HEK293 (cell line): ENCODE data around the gene CKB.

Experiments
- FEZF1 ChIP-seq: fragments of 450-650 bp; formaldehyde crosslinking; IDR thresholded peaks from 2 replicates; pipeline ENCODE4 v1.5.1; 2016; ENCODE audit warnings: missing biosample characterization, missing genetic modification characterization
- GLI4 ChIP-seq: fragments of 450-650 bp; formaldehyde crosslinking; IDR thresholded peaks from 2 replicates; pipeline ENCODE4 v1.5.1; 2016; ENCODE audit warnings: missing biosample characterization, missing genetic modification characterization
- HOXC10 ChIP-seq: sonication (generic); formaldehyde crosslinking; IDR thresholded peaks from 2 replicates; pipeline ENCODE4 v1.8.1; 2023; ENCODE audit warnings: mild to moderate bottlenecking, missing genetic modification reagents
- KLF8 ChIP-seq: fragments of 450-650 bp; formaldehyde crosslinking; IDR thresholded peaks from 2 replicates; pipeline ENCODE4 v1.5.1; 2016; ENCODE audit warnings: missing biosample characterization, missing genetic modification characterization
- PRDM6 ChIP-seq: fragments of 450-650 bp; formaldehyde crosslinking; IDR thresholded peaks from 2 replicates; pipeline ENCODE4 v1.5.1; 2017; ENCODE audit warnings: missing biosample characterization, missing genetic modification characterization
- REPIN1 ChIP-seq: fragments of 450-650 bp; formaldehyde crosslinking; IDR thresholded peaks from 2 replicates; pipeline ENCODE4 v1.5.1; 2017; ENCODE audit warnings: missing biosample characterization, missing genetic modification characterization, low read depth
- SCRT2 ChIP-seq: fragments of 450-650 bp; formaldehyde crosslinking; IDR thresholded peaks from 2 replicates; pipeline ENCODE4 v1.5.1; 2016; ENCODE audit warnings: missing biosample characterization, missing genetic modification characterization
- WT1 ChIP-seq: fragments of 450-650 bp; formaldehyde crosslinking; IDR thresholded peaks from 2 replicates; pipeline ENCODE4 v1.5.1; 2016; ENCODE audit warnings: missing biosample characterization, missing genetic modification characterization
- ZBTB1 ChIP-seq: fragments of 450-650 bp; formaldehyde crosslinking; IDR thresholded peaks from 2 replicates; pipeline ENCODE4 v1.5.1; 2016; ENCODE audit warnings: missing biosample characterization, missing genetic modification characterization
- ZBTB8A ChIP-seq: fragments of 450-650 bp; formaldehyde crosslinking; IDR thresholded peaks from 2 replicates; pipeline ENCODE4 v1.5.1; 2016; ENCODE audit warnings: missing biosample characterization, missing genetic modification characterization
- ZNF121 ChIP-seq: fragments of 450-650 bp; formaldehyde crosslinking; IDR thresholded peaks from 2 replicates; pipeline ENCODE4 v1.5.1; 2016; ENCODE audit warnings: missing biosample characterization, missing genetic modification characterization
- ZNF132 ChIP-seq: fragments of 450-650 bp; formaldehyde crosslinking; IDR thresholded peaks from 2 replicates; pipeline ENCODE4 v1.5.1; 2017; ENCODE audit warnings: missing biosample characterization, missing genetic modification characterization, borderline replicate concordance
- ZNF148 ChIP-seq: fragments of 450-650 bp; formaldehyde crosslinking; IDR thresholded peaks from 2 replicates; pipeline ENCODE4 v1.5.0; 2017; ENCODE audit warnings: missing biosample characterization, missing genetic modification characterization, borderline replicate concordance
- ZNF157 ChIP-seq: fragments of 450-650 bp; formaldehyde crosslinking; IDR thresholded peaks from 2 replicates; pipeline ENCODE4 v1.5.1; 2016; ENCODE audit warnings: missing biosample characterization, missing genetic modification characterization
- ZNF16 ChIP-seq: fragments of 450-650 bp; formaldehyde crosslinking; IDR thresholded peaks from 2 replicates; pipeline ENCODE4 v1.5.1; 2016; ENCODE audit warnings: low read depth, missing biosample characterization, missing genetic modification characterization
- ZNF169 ChIP-seq: fragments of 450-650 bp; formaldehyde crosslinking; IDR thresholded peaks from 2 replicates; pipeline ENCODE4 v1.5.1; 2016; ENCODE audit warnings: missing biosample characterization, missing genetic modification characterization
- ZNF2 ChIP-seq: fragments of 450-650 bp; formaldehyde crosslinking; IDR thresholded peaks from 2 replicates; pipeline ENCODE4 v1.5.1; 2016; ENCODE audit warnings: missing biosample characterization, missing genetic modification characterization
- ZNF214 ChIP-seq: fragments of 450-650 bp; formaldehyde crosslinking; IDR thresholded peaks from 2 replicates; pipeline ENCODE4 v1.5.1; 2017; ENCODE audit warnings: missing biosample characterization, mild to moderate bottlenecking, missing genetic modification characterization, borderline replicate concordance
- ZNF24 ChIP-seq: fragments of 450-650 bp; formaldehyde crosslinking; IDR thresholded peaks from 2 replicates; pipeline ENCODE4 v1.5.1; 2016; ENCODE audit warnings: missing biosample characterization, missing genetic modification characterization
- ZNF335 ChIP-seq: fragments of 450-650 bp; formaldehyde crosslinking; conservative IDR thresholded peaks from 2 replicates; pipeline ENCODE4 v1.5.1; 2016; ENCODE audit warnings: missing biosample characterization, missing genetic modification characterization
- ZNF350 ChIP-seq: fragments of 450-650 bp; formaldehyde crosslinking; IDR thresholded peaks from 2 replicates; pipeline ENCODE4 v1.5.0; 2017; ENCODE audit warnings: missing biosample characterization, mild to moderate bottlenecking, missing genetic modification characterization
- ZNF391 ChIP-seq: fragments of 450-650 bp; formaldehyde crosslinking; IDR thresholded peaks from 2 replicates; pipeline ENCODE4 v1.5.1; 2016; ENCODE audit warnings: low read depth, missing biosample characterization, missing genetic modification characterization, borderline replicate concordance
- ZNF501 ChIP-seq: fragments of 450-650 bp; formaldehyde crosslinking; IDR thresholded peaks from 2 replicates; pipeline ENCODE4 v1.5.1; 2016; ENCODE audit warnings: missing biosample characterization, missing genetic modification characterization
- ZNF529 ChIP-seq: fragments of 450-650 bp; formaldehyde crosslinking; IDR thresholded peaks from 2 replicates; pipeline ENCODE4 v1.5.1; 2017; ENCODE audit warnings: missing genetic modification characterization, missing biosample characterization; ENCODE audit not compliant: insufficient replicate concordance
- ZNF530 ChIP-seq: fragments of 450-650 bp; formaldehyde crosslinking; IDR thresholded peaks from 2 replicates; pipeline ENCODE4 v1.5.1; 2016; ENCODE audit warnings: low read depth, missing biosample characterization, missing genetic modification characterization
- ZNF555 ChIP-seq: fragments of 450-650 bp; formaldehyde crosslinking; conservative IDR thresholded peaks from 2 replicates; pipeline ENCODE4 v1.5.1; 2017; ENCODE audit warnings: missing biosample characterization, mild to moderate bottlenecking, missing genetic modification characterization, inconsistent platforms
- ZNF658 ChIP-seq: fragments of 450-650 bp; formaldehyde crosslinking; IDR thresholded peaks from 2 replicates; pipeline ENCODE4; 2016; ENCODE audit warnings: missing biosample characterization, missing genetic modification characterization
- ZNF670 ChIP-seq: fragments of 450-650 bp; formaldehyde crosslinking; IDR thresholded peaks from 2 replicates; pipeline ENCODE4 v1.5.1; 2016; ENCODE audit warnings: missing biosample characterization, missing genetic modification characterization, low read depth
- ZNF704 ChIP-seq: fragments of 450-650 bp; formaldehyde crosslinking; IDR thresholded peaks from 2 replicates; pipeline ENCODE4 v1.5.1; 2016; ENCODE audit warnings: missing biosample characterization, missing genetic modification characterization
- ZNF792 ChIP-seq: fragments of 450-650 bp; formaldehyde crosslinking; IDR thresholded peaks from 2 replicates; pipeline ENCODE4 v1.5.1; 2016; ENCODE audit warnings: missing biosample characterization, missing genetic modification characterization
- ZSCAN23 ChIP-seq: fragments of 450-650 bp; formaldehyde crosslinking; IDR thresholded peaks from 2 replicates; pipeline ENCODE4 v1.5.1; 2016; ENCODE audit warnings: missing biosample characterization, missing genetic modification characterization
- ZSCAN5A ChIP-seq: fragments of 450-650 bp; formaldehyde crosslinking; IDR thresholded peaks from 2 replicates; pipeline ENCODE4 v1.5.1; 2016; ENCODE audit warnings: missing biosample characterization, missing genetic modification characterization
- ZXDB ChIP-seq: fragments of 450-650 bp; formaldehyde crosslinking; IDR thresholded peaks from 2 replicates; pipeline ENCODE4 v1.5.1; 2016; ENCODE audit warnings: missing biosample characterization, missing genetic modification characterization

Gene CKB

GRCh38 chr14:103519043-103519836 lies 3.4 kb downstream of the CKB start (continued):
- TF ChIP-seq ZNF16 (tag by site-specific recombination) (no peak), KLF8 (peak; percentile 96), SCRT2 (no peak), ZNF391 (no peak; the same call in 1 of the 2 replicates), ZNF121 (tag by site-specific recombination) (peak; percentile 96), ZNF555 (tag by site-specific recombination) (no peak), ZNF148 (tag by site-specific recombination) (no peak), ZNF529 (tag by site-specific recombination) (no peak), ZNF530 (tag by site-specific recombination) (no peak), HOXC10 (CRISPR knock-in tag) (no peak), ZNF501 (tag by site-specific recombination) (peak; percentile 46; the same call in 1 of the 2 replicates), ZNF2 (tag by site-specific recombination) (no peak), ZNF792 (no peak), ZNF350 (tag by site-specific recombination) (no peak), ZNF169 (tag by site-specific recombination) (no peak), ZBTB1 (tag by site-specific recombination) (peak; percentile 41; the same call in 1 of the 2 replicates), ZNF658 (tag by site-specific recombination) (no peak), ZNF335 (tag by site-specific recombination) (peak; percentile 84), FEZF1 (tag by site-specific recombination) (no peak; the same call in 1 of the 2 replicates), REPIN1 (tag by site-specific recombination) (no peak), ZNF670 (tag by site-specific recombination) (no peak), ZBTB8A (tag by site-specific recombination) (peak; percentile 21; the same call in 1 of the 2 replicates), ZXDB (peak; percentile 76), WT1 (tag by site-specific recombination) (peak; percentile 77), ZNF214 (tag by site-specific recombination) (no peak), PRDM6 (tag by site-specific recombination) (no peak), ZSCAN23 (0 out of 2 replicates have a peak, but pooled peaks have one; percentile 18), ZNF704 (no peak), ZSCAN5A (tag by site-specific recombination) (no peak), ZNF132 (tag by site-specific recombination) (no peak), ZNF157 (tag by site-specific recombination) (no peak), ZNF24 (tag by site-specific recombination) (0 out of 2 replicates have a peak, but pooled peaks have one; percentile 7), GLI4 (tag by site-specific recombination) (0 out of 2 replicates have a peak, but pooled peaks have one; percentile 16)
